IPS-NIHi7 (cell line): Measurements from ENCODE around the gene GPR83.
"Not testable (repeated sequence)": the region's sequence is repeated elsewhere in the genome, so short reads cannot be mapped to it uniquely, and the experiment has no call there.

ENCODE experiments used
- DNase-seq: peaks from one replicate; pipeline ENCODE4 v3.0.0; 2012; ENCODE audit warnings: mixed read lengths; ENCODE audit errors: extremely low spot score

The GPR83 gene

GRCh38 chr11:94370576-94370975 is 30.6 kb downstream of the GPR83 start:
- DNase-seq: not testable (repeated sequence)

DNA sequence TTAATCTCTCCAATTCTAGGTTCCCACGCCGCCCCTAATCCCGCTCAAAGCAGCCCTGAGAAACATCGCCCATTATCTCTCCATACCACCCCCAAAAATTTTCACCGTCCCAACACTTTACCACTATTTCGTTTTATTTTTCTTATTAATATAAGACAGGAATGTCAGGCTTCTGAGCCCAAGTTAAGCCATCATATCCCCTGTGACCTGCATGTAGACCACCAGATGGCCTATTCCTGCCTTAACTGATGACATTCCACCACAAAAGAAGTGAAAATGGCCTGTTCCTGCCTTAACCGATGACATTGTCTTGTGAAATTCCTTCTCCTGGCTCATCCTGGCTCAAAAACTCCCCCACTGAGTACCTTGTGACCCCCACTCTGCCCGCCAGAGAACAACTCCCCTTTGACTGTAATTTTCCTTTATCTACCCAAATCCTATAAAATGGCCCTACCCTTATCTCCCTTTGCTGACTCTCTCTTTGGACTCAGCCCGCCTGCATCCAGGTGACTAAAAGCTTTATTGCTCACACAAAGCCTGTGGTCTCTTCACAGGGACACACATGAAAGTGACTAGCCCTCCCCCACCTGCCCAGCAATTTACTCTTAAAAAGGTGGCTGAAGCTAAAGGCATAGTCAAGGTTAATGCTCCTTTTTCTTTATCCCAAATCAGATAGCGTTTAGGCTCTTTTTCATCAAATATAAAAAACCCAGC is 50.2 kb downstream of the GPR83 start:
- DNase-seq: not testable (repeated sequence)

GRCh38 chr11:94346311-94346710 is 54.9 kb downstream of the GPR83 start:
- not testable (repeated sequence) for DNase-seq

- DNase-seq: no peak
These were observed 57.7 kb downstream of the GPR83 start for GRCh38 chr11:94343495-94343894.

- no peak for DNase-seq
These were observed 59.0 kb downstream of the GPR83 start for GRCh38 chr11:94342250-94342649.

DNA sequence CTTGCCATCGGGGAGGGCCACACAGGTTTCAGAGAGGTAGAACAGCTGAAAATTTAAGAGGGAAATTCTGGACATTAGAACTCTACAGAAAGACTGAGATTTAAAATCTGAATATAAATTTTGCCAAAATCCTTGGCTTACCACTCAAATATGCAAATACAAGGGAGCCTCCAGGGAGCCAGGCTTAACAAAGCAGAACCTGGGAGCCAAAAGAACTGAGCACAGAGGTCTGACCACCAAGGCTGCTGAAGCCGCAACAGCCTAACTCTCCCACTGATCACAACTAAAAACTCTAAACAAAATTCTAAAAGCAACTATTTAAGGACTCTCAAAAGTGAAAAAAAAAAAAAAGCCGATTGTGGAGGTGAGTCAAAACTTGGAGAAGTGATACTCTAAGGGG is 62.6 kb downstream of the GPR83 start:
- DNase-seq: no peak

- no peak for DNase-seq
These were observed 65.2 kb downstream of the GPR83 start for GRCh38 chr11:94336033-94336432.

DNA sequence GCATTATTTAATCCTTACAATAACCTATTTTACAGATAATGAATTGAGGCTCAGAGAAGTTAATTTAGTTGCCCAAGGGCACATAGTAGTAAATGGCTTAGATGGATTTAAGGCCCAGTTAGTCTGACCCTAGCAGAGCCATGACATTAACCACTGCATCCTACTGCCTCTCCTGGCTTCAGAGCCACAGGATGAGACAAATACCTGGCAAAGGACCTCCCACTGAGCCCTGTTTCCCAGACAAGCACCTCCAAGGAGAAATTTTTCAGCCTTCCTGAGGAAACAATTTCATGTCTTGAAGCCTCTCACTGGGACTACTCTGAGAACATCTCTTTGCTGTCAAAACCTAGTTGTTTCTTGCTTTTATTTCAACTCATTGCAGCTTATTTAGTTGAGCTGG is 68.4 kb downstream of the GPR83 start:
- no peak for DNase-seq

GRCh38 chr11:94330789-94331188 is 70.4 kb downstream of the GPR83 start:
- no peak for DNase-seq

DNA sequence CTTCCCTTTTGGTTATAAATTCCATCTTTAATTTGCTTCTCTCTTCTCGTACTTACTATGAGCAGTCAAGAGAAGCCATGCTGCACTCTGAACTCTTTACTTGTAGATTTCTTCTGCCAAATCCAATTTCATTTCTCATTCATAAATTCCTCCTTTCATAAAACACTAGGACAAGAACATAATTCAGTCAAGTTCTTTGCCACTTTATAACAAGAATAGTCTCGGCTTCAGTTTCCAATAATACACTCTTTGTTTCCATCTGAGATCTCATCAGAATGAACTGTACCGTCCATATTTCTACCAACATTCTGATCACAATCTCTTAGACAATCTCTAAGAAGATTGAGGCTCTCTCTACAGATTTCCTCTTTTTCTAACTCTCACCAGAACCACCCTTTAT is 71.7 kb downstream of the GPR83 start:
- DNase-seq: no peak

DNA sequence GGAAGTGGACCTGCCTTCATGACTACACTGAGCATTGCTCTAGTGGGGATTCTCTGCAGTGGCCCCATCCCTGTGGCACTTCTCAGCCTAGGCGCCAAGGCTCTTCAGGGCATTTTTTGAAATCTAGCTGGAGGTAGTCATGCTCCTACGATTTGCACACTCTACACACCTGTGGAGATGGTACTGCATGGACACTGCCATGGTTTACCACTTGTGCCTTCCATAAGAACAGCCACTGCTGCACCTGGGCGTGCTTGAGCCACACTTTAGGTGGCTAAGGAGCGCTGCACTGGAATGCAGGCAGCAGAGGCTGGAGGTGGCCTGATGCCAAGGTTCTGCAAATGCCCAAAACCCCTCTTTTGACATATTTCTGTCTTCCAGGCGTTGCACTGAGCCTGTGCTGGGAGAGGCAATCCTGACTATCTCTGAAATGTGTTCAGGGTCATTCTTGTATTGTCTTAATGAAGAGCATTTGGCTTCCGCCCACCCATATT is 72.6 kb downstream of the GPR83 start:
- no peak for DNase-seq
